ENCODE data around the gene UBE2E2.
"Not testable (repeated sequence)": the region's sequence is repeated elsewhere in the genome, so short reads cannot be mapped to it uniquely, and the experiment has no call there.

Gene UBE2E2

DNA sequence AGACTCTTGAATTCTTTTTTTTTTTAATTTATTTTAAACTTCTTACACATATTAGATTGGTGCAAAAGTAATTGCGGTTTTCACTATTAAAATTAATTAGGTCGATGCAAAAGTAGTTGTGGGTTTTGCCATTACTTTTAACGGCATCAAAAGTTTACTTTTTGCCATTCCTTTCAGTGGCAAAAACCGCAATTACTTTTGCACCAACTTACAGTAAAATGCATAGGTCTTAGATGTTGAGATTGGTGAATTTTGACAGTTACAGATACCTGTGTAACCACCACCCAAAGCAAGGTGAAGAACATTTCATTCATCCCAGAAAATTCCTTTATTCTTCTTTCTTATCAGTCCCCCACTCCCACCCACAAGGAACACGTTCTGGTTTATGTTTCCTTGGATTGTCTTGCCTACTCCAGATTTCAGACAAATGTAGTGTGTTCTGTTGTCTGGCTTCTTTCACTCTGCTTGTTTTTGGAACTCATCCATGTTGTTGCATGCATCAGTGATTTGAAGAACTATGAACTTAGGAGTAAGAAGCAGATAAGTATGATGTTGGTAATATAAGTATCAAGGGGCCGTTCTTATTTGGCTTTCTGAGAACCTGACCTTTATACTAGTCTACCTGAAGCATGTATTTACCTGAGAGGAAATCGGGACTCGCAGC is 404.2 kb downstream of the UBE2E2 start:
- Histone ChIP-seq H3K4me3 (ENCODE audit: low read depth, low read length) (no peak overlapping the region), H3K36me3 (ENCODE audit: control insufficient read depth, insufficient read depth, low read length) (no peaks in the 10 kb centered on the region), H3K9ac (ENCODE audit: low read depth, low read length) (no peak overlapping the region), H3K27me3 (ENCODE audit: control insufficient read depth, insufficient read depth, low read length) (no peaks in the 10 kb centered on the region), H3K9me3 (ENCODE audit: control insufficient read depth, insufficient read depth, low read length) (no peaks in the 10 kb centered on the region), H3K27ac (ENCODE audit: low read depth, low read length) (no peak overlapping the region), H3K4me1 (ENCODE audit: control insufficient read depth, insufficient read depth, low read length) (peaks cover 44% of the 10 kb centered on the region)

DNA sequence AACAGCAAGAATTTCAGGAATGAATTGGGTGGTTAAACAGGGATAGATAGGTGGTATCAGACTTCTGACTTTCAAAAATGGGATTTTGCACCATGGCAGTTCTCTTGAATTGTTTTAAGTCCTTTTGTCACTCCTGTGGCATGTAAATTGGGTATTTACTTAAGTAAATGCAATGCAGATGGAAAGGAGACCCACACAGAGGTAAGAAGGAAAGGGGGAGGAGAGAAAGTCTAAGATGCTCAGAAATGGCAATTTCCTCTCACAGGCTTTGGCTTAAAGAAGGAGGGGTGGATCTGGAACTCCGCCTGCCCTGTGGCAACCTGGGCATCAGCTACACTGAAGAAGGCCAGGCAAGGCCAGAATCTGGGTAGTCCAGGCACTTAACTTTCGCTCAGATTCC is 405.5 kb downstream of the UBE2E2 start:
- H3K9ac ChIP-seq (ENCODE audit: low read depth, low read length): no peak overlapping the region
- no peaks in the 10 kb centered on the region for H3K36me3 ChIP-seq (ENCODE audit: control insufficient read depth, insufficient read depth, low read length)
- H3K4me3 ChIP-seq (ENCODE audit: low read depth, low read length): no peak overlapping the region
- H3K4me1 ChIP-seq (ENCODE audit: control insufficient read depth, insufficient read depth, low read length): peaks cover 39% of the 10 kb centered on the region
- no peaks in the 10 kb centered on the region for H3K27me3 ChIP-seq (ENCODE audit: control insufficient read depth, insufficient read depth, low read length)
- no peaks in the 10 kb centered on the region for H3K9me3 ChIP-seq (ENCODE audit: control insufficient read depth, insufficient read depth, low read length)
- no peak overlapping the region for H3K27ac ChIP-seq (ENCODE audit: low read depth, low read length)

DNA sequence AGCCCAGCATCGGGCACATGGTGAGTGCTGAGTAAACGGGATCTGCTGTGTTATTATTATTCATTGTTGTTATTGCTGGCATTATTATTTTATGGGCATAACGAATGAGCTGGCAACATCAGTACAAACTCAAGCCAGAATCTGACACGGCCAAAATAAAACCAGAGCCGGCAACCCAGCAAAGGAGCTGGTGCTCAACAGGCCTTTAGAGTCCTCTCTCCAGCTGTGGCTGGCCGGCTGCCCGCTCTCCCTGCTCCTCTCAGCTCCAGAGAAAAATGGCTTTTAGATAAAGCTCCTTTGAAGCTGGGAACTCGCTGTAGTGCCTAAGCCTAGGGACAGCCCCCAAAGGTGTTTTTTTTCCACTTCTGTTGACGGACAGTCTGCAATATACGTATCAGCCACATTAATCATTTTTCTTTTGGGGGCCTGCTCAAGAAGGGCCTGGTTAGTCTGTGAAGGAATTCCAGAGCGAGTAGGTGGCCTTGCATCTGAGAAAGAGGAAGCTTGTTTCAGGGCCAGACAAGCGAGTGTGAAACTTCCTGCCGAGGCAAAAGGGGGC is 408.7 kb downstream of the UBE2E2 start:
- no peaks in the 10 kb centered on the region for H3K36me3 ChIP-seq (ENCODE audit: control insufficient read depth, insufficient read depth, low read length)
- no peak overlapping the region for H3K27ac ChIP-seq (ENCODE audit: low read depth, low read length)
- no peaks in the 10 kb centered on the region for H3K9me3 ChIP-seq (ENCODE audit: control insufficient read depth, insufficient read depth, low read length)
- H3K9ac ChIP-seq (ENCODE audit: low read depth, low read length): no peak overlapping the region
- no peak overlapping the region for H3K4me3 ChIP-seq (ENCODE audit: low read depth, low read length)
- no peaks in the 10 kb centered on the region for H3K27me3 ChIP-seq (ENCODE audit: control insufficient read depth, insufficient read depth, low read length)
- H3K4me1 ChIP-seq (ENCODE audit: control insufficient read depth, insufficient read depth, low read length): peaks cover 29% of the 10 kb centered on the region

DNA sequence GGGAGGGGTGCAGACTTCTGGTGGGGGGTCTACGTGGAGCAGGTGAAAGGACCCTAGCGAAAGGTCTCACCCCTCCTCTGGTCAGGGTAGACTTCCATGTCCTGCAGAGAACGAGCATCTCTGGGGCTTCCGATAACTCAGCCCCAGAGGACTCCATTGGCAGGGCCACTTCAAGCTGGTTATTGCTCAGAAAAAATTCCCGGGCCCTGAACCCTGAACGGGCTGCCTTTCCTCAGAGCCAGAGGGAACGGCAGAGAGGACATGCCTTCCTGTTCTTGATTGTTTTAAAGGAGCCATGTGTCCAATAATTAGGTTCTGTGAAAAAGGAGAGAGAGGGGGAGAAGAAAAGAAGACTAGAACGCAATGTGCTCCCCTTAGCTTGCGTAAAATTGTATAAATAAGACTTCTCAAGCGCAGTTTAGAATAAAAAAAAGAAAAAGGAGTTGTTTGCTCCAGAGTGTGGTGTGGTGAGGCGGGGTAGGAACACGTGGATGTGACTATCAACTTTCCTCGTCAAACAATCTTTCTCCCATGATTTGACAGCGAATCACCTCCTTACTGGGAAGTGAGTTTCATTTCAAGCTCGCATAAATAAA is 409.3 kb downstream of the UBE2E2 start:
- no peak overlapping the region for H3K4me3 ChIP-seq (ENCODE audit: low read depth, low read length)
- no peaks in the 10 kb centered on the region for H3K9me3 ChIP-seq (ENCODE audit: control insufficient read depth, insufficient read depth, low read length)
- no peaks in the 10 kb centered on the region for H3K27me3 ChIP-seq (ENCODE audit: control insufficient read depth, insufficient read depth, low read length)
- H3K4me1 ChIP-seq (ENCODE audit: control insufficient read depth, insufficient read depth, low read length): peaks cover 27% of the 10 kb centered on the region
- H3K9ac ChIP-seq (ENCODE audit: low read depth, low read length): no peak overlapping the region
- no peak overlapping the region for H3K27ac ChIP-seq (ENCODE audit: low read depth, low read length)
- no peaks in the 10 kb centered on the region for H3K36me3 ChIP-seq (ENCODE audit: control insufficient read depth, insufficient read depth, low read length)

DNA sequence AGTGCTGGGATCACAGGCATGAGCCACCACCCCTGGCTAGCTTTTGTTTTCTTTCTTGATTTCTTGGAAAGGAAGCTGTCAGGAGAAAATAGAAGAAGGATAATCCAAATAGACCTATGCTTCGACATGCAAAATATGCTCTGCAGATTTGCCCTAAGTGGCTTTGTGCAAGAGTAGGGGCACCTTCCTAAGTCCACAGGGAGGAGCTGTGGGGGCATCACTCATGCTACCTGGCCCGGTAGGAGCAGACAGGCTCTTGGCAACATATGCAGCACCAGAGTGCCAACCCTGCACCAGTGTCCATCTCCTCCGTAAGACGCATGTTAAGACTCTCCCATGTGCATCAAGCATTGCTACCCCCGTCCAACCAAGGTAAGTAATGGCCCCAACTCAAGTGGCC is 411.9 kb downstream of the UBE2E2 start:
- H3K4me3 ChIP-seq (ENCODE audit: low read depth, low read length): no peak overlapping the region
- no peak overlapping the region for H3K9ac ChIP-seq (ENCODE audit: low read depth, low read length)
- H3K9me3 ChIP-seq (ENCODE audit: control insufficient read depth, insufficient read depth, low read length): no peaks in the 10 kb centered on the region
- H3K27me3 ChIP-seq (ENCODE audit: control insufficient read depth, insufficient read depth, low read length): no peaks in the 10 kb centered on the region
- no peak overlapping the region for H3K27ac ChIP-seq (ENCODE audit: low read depth, low read length)
- 0 out of 2 replicates have a peak, but pooled peaks cover 2% of the 10 kb centered on the region for H3K4me1 ChIP-seq (ENCODE audit: control insufficient read depth, insufficient read depth, low read length)
- H3K36me3 ChIP-seq (ENCODE audit: control insufficient read depth, insufficient read depth, low read length): no peaks in the 10 kb centered on the region

DNA sequence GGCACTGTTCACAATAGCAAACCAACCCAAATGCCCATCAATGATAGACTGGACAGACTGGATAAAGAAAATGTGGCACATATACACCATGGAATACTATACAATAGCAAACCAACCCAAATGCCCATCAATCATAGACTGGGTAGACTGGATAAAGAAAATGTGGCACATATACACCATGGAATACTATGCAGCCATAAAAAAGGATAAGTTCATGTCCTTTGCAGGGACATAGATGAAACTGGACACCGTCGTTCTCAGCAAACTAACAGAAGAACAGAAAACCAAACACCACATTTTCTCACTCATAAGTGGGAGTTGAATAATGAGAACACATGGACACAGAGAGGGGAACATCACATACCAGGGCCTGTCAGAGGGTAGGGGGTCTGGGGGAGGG is 415.3 kb downstream of the UBE2E2 start:
- not testable (repeated sequence) for H3K9ac ChIP-seq (ENCODE audit: low read depth, low read length); H3K4me3 ChIP-seq (ENCODE audit: low read depth, low read length)

DNA sequence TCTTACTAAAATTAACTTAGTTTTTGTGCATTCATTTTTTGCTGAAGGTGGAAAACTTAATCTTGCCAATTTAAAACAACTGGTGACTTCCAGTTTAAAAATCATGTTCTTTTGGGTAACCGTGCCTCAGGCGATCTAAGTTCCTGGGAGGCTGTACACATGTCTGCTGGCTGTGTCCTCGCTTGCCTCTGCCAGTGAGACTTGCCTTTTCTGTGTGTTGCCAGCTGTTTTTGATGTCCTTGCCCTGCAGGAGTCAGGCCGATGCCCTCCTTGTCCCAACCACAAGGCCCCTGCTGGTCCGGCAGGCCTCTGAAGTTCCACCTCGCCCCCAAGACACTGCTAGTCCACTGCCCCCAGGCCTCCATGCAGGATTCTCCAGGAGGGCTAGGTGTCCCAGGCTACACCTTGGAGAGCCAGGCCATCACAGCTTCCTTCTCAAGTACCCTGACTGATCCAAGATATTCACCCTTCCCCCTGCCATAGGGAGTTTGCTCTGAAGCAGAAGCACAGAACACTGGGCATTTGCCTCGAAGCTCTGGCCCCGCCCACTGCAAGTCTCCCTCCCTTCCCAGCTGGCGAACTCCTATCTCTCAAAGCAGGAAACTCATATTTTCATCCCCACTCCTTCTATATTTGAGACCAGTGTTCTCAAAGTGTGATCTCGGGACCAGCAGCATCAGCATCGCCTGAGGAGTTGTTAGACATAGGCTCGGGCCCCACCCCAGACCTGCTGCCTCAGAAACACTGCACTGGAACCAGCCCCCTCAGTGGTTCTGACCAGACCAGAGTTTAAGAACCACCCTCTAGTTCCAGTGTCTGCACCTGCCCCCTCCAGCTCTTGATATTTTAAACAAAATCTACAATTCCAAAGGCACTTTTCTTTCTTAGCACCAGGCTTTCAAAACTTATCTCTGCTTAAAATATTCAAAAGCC is 416.8 kb downstream of the UBE2E2 start:
- no peaks in the 10 kb centered on the region for H3K36me3 ChIP-seq (ENCODE audit: control insufficient read depth, insufficient read depth, low read length)
- H3K9me3 ChIP-seq (ENCODE audit: control insufficient read depth, insufficient read depth, low read length): no peaks in the 10 kb centered on the region
- no peak overlapping the region for H3K9ac ChIP-seq (ENCODE audit: low read depth, low read length)
- H3K4me1 ChIP-seq (ENCODE audit: control insufficient read depth, insufficient read depth, low read length): no peaks in the 10 kb centered on the region
- no peak overlapping the region for H3K4me3 ChIP-seq (ENCODE audit: low read depth, low read length)
- H3K27me3 ChIP-seq (ENCODE audit: control insufficient read depth, insufficient read depth, low read length): no peaks in the 10 kb centered on the region
- no peak overlapping the region for H3K27ac ChIP-seq (ENCODE audit: low read depth, low read length)

More for the DNA sequence above, 415.3 kb downstream of the UBE2E2 start:
- not testable (repeated sequence) for H3K27ac ChIP-seq (ENCODE audit: low read depth, low read length); H3K36me3 ChIP-seq (ENCODE audit: control insufficient read depth, insufficient read depth, low read length); H3K27me3 ChIP-seq (ENCODE audit: control insufficient read depth, insufficient read depth, low read length); H3K9me3 ChIP-seq (ENCODE audit: control insufficient read depth, insufficient read depth, low read length); H3K4me1 ChIP-seq (ENCODE audit: control insufficient read depth, insufficient read depth, low read length)

DNA sequence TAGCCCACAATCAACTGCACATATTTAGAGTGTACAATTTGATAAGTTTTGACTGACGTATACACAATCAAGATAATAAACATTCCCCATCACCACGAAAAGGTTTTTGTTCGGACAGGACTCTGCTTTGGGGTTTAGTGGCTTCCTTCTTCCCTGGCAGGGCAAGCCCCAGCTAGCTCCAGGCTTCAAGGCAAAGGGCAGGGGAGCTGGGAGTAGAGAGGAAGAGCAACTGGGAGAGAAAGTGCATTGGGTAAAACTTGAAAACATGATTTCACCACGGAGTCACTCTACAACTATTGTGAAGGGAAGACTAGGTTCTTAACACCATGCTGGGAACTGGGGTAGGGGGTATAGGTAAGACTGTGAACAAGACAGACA is 417.5 kb downstream of the UBE2E2 start:
- no peak overlapping the region for H3K27ac ChIP-seq (ENCODE audit: low read depth, low read length)

DNA sequence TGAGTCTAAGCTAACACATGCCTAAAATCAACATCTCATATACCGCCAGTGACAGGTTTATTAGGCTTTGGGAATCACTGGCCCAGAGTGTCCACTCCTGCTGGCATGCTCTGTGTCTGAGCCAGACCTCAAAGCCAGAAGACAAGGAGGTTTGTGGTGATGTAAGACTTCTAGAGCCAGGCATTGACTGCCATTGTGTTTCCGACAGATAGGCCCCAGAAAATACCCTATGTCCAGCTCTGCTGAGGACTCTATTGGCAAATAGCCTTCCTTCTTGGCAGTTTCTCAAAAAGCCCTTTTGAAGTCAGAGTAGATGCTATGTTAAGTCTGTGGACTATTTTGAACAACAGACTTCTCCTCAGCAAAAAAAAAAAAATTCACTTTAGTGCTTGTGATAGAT is 420.7 kb downstream of the UBE2E2 start:
- Histone ChIP-seq H3K4me1 (ENCODE audit: control insufficient read depth, insufficient read depth, low read length) (no peaks in the 10 kb centered on the region), H3K27ac (ENCODE audit: low read depth, low read length) (no peak overlapping the region), H3K27me3 (ENCODE audit: control insufficient read depth, insufficient read depth, low read length) (no peaks in the 10 kb centered on the region), H3K36me3 (ENCODE audit: control insufficient read depth, insufficient read depth, low read length) (no peaks in the 10 kb centered on the region), H3K9ac (ENCODE audit: low read depth, low read length) (no peak overlapping the region), H3K9me3 (ENCODE audit: control insufficient read depth, insufficient read depth, low read length) (no peaks in the 10 kb centered on the region), H3K4me3 (ENCODE audit: low read depth, low read length) (no peak overlapping the region)

More for the DNA sequence above, 417.5 kb downstream of the UBE2E2 start:
- Histone ChIP-seq H3K4me1 (ENCODE audit: control insufficient read depth, insufficient read depth, low read length) (no peaks in the 10 kb centered on the region), H3K4me3 (ENCODE audit: low read depth, low read length) (no peak overlapping the region), H3K9me3 (ENCODE audit: control insufficient read depth, insufficient read depth, low read length) (no peaks in the 10 kb centered on the region), H3K36me3 (ENCODE audit: control insufficient read depth, insufficient read depth, low read length) (no peaks in the 10 kb centered on the region), H3K27me3 (ENCODE audit: control insufficient read depth, insufficient read depth, low read length) (no peaks in the 10 kb centered on the region), H3K9ac (ENCODE audit: low read depth, low read length) (no peak overlapping the region)

DNA sequence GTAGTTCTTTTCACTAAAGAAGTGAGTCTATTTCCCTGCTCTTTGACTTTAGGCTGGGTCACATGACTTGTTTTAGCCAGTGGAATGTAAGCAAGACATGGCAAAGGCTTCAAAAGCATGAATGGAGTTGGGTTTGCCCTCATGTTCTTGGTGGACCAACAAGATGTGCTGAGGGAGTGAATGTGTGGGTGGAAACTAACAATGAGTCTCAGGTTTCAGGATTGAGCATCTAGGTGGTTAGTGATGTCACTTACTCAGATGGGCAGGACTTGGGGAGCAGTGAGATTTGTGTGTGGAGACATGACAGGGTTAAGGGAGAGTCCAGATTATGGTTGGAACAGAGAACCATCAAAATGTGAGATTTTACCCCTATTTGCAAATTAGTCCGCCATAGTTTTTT is 421.2 kb downstream of the UBE2E2 start:
- Histone ChIP-seq H3K9ac (ENCODE audit: low read depth, low read length) (no peak overlapping the region), H3K4me1 (ENCODE audit: control insufficient read depth, insufficient read depth, low read length) (no peaks in the 10 kb centered on the region), H3K36me3 (ENCODE audit: control insufficient read depth, insufficient read depth, low read length) (no peaks in the 10 kb centered on the region), H3K9me3 (ENCODE audit: control insufficient read depth, insufficient read depth, low read length) (no peaks in the 10 kb centered on the region), H3K27ac (ENCODE audit: low read depth, low read length) (no peak overlapping the region), H3K4me3 (ENCODE audit: low read depth, low read length) (no peak overlapping the region), H3K27me3 (ENCODE audit: control insufficient read depth, insufficient read depth, low read length) (no peaks in the 10 kb centered on the region)

DNA sequence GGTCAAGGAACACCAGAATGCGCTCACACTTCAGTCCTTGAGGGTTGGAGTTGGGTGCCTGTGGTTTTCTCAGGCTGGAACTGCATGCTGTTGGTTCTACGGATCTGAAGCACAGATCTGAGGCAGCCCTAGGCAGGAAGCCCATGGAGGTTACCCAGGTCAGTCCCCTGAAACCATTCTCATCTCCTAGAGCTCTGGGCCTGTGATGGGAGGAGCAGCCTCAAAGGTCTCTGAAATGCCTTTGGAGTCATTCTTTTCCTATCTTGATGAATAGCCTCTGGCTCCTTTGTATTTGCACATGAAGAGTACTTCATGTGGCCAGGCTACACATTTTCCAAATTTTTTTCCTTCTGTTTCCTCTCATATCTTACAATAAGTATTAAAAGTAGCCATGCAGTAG is 423.3 kb downstream of the UBE2E2 start:
- no peaks in the 10 kb centered on the region for H3K4me1 ChIP-seq (ENCODE audit: control insufficient read depth, insufficient read depth, low read length)
- H3K27me3 ChIP-seq (ENCODE audit: control insufficient read depth, insufficient read depth, low read length): no peaks in the 10 kb centered on the region
- no peak overlapping the region for H3K27ac ChIP-seq (ENCODE audit: low read depth, low read length)
- H3K4me3 ChIP-seq (ENCODE audit: low read depth, low read length): no peak overlapping the region
- no peaks in the 10 kb centered on the region for H3K9me3 ChIP-seq (ENCODE audit: control insufficient read depth, insufficient read depth, low read length)
- no peak overlapping the region for H3K9ac ChIP-seq (ENCODE audit: low read depth, low read length)
- H3K36me3 ChIP-seq (ENCODE audit: control insufficient read depth, insufficient read depth, low read length): no peaks in the 10 kb centered on the region

Data from HUES48 (cell line).